NCI-H187 treated with DMSO at 0.1 percent for 48 hours (cell line): Measurements from ENCODE around the gene UBD.

Source experiments
- DNase-seq: peaks from one replicate; lab custom pipeline; 2025; lab: John Stamatoyannopoulos, UW

UBD gene

DNA sequence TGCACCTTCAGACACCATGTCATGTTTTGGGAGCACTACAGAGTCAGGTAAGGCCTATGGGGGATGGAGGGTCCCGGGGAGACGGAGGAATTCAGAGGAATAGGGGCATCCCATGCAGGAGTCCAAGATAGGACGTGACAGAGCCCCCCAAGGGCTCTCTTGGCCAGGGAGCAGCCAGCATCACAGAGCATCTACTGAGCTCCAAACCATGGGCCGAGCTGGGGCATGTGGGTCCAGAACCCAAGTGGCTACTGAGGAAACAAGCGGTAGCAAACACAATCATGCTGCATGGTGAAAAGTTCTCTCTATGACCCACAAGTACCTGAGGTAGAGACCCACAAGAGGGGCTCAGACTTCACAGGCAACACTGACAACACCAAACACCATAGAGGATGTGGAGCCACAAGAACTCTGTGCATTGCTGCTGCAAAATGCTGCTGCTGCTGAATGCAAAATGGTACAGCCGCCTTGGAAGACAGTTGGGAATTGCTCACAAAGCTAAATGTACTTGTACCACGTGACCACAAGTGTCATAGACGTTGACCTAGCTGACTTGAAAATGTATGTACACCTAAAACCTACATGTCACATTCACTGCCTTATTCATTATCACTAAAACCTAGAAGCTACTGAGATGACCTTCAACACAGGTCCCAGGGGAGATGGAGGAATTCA lies 38.4 kb downstream of the UBD start:
- DNase-seq, result no peak

DNA sequence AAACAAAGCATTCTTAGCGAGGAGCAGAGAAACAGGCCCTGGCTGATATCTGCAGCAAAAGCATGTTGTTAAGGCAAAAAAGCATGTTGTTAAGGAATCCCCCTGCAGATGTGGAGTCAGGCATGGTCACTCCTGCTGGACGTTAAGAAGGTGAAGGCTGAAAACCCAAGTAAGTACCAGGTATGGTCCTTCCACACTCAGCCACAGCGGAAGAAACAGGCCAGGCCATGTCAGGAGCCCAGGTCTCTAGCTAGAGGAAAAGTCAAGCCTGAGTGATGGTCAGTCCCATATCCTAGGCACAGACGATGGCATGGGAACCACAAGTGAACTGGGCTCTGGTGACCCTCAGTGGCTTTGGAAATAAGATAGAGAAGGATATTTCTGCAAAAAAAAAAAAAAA lies 39.3 kb downstream of the UBD start:
- DNase-seq, result no peak

DNA sequence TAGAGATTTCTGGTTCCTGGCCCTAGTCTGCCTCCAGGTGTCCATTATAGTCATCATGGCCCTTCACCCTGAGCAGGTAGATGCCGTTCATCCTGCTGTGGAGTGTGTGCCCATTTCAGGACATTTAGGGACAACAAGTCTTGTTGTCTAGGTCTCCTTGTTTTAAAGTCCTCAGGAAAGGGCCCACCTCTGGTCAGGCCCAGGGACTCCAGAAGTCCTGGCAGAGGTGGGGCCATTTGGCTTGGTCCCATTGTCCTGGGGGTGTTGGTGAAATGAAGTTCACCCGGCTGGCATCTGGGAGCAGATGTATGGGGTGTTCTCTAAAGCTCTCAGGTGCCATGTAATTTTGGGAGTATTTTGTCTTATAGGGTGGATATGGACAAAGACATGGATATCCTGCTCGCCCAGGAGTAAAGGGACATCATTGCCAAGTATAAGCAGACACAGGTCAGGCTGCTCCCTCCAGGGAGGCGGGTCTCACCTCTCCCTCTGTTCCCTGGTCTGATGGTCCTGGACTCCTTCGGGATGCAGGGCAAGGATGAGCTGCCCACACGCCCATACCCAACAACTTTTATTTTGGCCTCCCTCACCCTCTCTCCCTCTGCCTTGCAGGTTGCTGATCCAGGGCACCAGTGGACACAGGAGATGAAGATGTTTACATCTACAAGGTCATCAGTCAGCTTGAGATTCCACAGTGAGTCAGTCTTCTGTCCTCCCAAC lies 40.1 kb downstream of the UBD start:
- no peak for DNase-seq

DNA sequence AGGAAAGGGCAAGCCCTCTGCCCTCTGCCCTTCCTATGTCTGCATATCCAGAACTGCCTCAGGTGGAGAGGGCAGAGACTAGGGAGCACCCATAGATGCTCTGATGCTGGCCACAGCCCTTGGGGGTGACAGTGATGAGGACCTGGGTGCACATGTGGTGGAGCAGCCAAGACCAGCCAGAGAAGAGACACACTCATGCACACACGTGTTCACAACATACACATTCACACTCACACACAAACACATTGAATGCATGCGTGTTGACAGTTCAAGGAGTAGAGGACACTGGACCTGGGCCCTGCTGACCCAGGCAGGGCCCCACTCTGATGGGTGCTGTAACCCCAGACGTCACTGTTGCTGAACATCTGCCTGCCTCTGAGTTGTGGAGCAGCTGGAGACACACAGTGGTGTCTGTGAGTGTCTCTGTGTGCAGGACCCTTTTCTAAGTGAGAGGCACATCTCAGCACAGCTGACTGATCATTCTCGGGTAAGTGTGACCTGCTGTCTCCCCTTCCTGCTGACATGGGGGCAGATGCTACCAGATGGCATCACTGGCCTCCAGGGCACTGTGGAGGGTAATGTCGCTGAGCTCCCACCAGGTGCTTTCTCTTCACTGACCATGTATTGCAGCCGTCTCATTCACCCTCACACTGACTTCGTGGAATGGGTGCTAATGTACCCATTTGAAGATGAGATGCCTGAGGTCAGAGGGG lies 41.6 kb downstream of the UBD start:
- DNase-seq, result no peak

DNA sequence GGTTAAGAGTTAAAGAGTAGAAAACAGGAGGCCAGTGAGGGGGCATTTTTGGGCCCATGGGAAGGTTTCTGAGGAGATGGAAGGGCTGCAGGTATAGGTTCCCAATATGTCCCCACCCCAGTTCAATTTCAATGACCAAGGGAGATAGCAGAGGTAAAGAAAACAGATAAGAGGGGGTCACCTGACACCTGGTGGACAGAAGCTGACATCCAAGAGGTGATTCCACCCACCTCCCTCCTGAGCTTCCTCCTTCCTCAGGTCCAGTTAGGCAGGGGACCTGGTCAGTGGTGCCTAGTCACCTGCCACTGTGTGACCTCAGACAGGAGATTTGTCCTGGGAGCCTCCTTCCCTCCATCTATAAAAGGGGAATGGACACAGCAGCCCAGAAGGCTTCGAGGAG lies 42.3 kb downstream of the UBD start:
- DNase-seq, result no peak

DNA sequence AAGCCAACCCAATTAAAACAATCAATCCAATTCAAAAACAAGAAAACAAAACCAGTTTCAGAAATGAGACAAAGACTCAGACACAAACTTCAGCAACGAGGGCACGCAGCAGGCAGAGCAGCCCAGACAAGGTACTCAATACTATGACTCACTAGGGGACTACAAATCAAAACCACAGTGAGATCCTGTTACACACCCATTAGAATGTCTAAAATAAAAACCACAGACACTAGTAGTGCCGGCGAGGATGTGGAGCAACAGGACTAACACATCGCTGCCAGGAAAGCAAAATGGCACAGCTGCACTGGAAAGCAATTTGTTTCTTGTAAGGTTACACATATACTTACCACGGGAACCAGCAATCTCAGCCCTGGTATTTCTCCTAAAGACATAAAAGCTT lies 43.4 kb downstream of the UBD start:
- DNase-seq, result no peak

DNA sequence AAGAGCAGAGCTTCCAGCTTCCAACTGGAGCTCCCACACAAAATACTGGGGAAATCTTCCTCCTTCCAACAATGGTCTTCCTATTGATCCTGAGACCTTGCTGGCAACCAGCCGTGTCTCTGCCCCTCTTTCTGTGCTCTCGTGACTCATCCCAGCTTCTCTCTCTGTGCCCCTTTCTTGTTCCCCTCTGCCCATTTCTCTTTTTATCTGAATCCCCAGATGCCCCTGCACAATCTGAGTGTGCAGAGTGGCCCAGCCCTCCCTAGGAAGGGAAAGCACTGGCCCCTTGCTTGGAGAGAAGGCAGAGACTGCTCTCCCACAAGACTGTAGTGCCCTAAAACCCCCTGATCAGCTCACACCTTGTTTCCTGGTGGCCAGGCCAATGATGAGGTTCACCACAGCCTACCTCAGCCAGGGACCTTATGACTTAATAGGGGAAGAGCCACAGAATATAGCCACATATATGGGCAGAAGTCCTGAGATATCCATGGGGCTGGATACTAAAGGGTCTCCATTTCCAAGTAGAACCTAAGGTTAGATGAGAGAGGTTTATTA lies 48.7 kb downstream of the UBD start:
- DNase-seq, result no peak

DNA sequence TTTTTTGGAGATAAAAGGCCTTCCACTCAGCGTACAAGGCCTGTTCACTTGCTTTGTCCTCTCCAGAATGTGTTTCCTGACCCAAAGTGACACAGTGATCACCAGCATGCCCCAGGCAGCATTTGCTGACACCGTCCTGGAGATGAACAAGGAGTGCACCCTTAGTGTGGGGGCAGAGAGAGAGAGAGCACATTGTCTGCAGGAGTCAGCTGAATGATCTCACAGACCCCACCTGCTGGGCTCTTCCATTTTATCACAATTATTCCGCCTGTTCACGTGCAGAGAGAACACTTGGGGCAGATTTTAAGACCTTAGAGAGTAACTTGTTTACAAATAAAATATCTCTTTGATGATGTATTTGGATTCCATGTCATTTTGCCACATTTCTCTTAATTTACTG lies 49.3 kb downstream of the UBD start:
- DNase-seq, result no peak

DNA sequence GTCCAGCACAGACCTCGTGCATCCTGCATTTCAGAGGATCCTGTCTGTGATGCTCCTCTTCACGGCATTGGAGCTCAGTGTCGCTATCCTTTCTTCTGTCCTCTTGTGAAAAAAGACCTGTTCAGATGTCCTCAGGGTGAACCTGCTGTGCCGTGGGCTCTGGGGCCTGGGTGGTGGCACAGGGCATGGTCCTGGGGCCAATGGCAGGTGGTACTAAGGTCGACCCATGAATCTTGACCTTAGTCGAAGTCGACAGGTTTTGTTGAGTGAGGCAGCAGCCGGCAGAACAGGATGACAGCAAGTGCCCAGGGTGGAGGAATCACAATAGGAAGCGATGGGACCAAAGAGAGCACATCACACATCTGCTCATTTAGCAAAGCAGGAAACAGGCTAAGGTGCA lies 49.8 kb downstream of the UBD start:
- no peak for DNase-seq

DNA sequence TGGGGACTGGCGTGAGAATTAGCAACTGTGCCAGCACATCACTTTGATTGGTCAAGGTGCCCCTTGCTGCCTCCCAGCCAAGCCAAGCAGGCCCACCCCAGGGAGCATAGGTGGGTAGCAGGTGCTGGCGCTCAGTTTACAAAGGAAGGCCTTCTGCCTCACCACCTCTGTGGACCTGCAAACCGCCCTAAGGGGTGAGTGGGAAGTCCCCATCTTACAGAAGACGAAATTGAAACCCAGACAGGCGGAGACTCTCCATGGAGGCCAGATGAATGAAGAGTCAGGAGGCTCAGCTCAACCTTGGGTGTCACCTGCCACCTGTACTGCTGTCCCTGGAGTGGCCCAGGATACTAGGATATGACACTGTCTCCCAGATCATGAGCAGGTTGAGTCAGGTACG lies 50.3 kb downstream of the UBD start:
- no peak for DNase-seq

DNA sequence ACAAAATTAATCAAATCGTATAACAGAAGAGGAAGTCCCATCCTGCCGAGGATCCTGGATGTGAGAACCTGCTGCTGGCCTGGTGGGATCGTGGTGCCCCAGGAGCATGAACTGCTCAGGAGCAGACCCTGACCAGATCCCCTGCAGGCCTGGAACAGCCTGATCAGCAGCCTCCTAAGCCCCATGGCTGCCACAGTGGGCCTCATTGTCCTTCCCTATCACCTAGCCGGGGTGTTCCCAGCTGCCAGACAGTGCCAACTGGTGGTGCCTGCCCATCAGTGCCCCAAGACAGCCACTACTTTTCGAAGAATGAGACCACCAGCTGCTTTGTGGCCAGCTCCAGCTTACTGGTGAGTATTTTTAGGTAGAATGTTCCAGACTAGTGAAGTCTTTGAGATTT lies 52.2 kb downstream of the UBD start:
- DNase-seq, result no peak

DNA sequence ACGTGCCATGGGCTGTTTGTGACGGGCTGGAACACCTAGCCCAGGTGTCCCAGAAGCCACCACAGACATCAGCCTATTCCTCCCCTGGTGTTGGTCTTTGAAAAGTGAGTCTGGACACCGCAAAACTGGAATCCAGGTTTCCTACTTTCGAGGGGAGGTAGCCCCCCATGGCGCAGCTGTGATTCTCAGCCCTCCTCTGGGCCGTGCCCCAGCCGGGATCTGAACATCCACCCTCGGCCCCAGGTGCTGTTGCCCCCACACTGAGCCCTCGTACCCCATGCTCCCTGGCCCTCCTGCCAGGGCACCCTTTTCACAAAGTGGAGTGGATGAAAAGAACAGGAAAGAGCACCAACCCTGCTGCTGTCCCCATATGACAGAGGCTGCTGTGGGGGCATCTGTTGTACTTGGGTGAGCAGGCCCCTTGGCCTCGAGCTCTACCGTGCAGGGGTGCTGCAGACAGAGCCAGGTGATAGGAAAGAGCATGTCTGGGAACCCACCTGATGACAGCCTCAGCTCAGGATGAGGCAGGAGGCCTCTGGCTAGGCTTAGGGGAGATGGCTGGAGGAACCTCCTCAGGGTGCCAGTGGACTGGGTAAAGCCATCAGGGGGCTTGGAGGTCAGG lies 53.0 kb downstream of the UBD start:
- no peak for DNase-seq

DNA sequence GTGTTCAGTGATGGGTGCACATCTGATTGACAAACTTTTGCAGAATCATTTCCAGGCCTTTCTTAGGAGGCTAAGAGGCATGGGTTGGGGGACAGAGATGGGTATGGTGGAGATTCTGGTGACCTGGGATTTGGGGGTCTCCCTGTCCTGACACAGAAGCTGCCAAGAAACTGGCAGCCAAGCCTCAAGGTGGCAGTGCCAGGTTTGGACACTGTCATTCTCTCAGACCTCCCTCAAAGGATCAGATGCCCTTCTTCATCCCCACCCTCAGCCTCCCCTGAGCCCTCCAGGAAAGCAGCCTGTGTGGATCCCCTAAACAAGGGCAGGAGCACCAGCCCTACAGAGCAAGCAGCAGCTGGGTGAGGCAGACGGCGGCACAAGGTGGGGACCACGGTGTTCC lies 53.7 kb downstream of the UBD start:
- DNase-seq, result no peak
